Ishikawa (cell line): ENCODE data around the gene TBC1D9.

Experiments used
- CEBPB ChIP-seq: IDR thresholded peaks from 2 replicates; pipeline ENCODE4 v1.6.1; 2012
- CREB1 ChIP-seq: IDR thresholded peaks from 2 replicates; pipeline ENCODE4 v1.6.1; 2012; ENCODE audit warnings: low read depth
- EGR1 ChIP-seq: IDR thresholded peaks from 2 replicates; pipeline ENCODE4 v1.6.1; 2012
- EP300 ChIP-seq: IDR thresholded peaks from 2 replicates; pipeline ENCODE4 v1.6.1; 2012; ENCODE audit warnings: borderline replicate concordance
- FOXM1 ChIP-seq: IDR thresholded peaks from 2 replicates; pipeline ENCODE4 v1.6.1; 2012; ENCODE audit warnings: low read depth, borderline replicate concordance
- NFIC ChIP-seq: IDR thresholded peaks from 2 replicates; pipeline ENCODE4 v1.6.1; 2012
- RAD21 ChIP-seq: IDR thresholded peaks from 2 replicates; pipeline ENCODE4 v1.6.1; 2012; ENCODE audit warnings: low read depth
- TAF1 ChIP-seq: IDR thresholded peaks from 2 replicates; pipeline ENCODE4 v1.6.1; 2012; ENCODE audit warnings: low read depth, mild to moderate bottlenecking
- TCF12 ChIP-seq: IDR thresholded peaks from 2 replicates; pipeline ENCODE4 v1.6.1; 2012; ENCODE audit warnings: low read depth
- TEAD4 ChIP-seq: IDR thresholded peaks from 2 replicates; pipeline ENCODE4 v1.6.1; 2012
- YY1 ChIP-seq: IDR thresholded peaks from 2 replicates; pipeline ENCODE4 v1.6.1; 2012; ENCODE audit warnings: low read depth
- ZBTB7A ChIP-seq: IDR thresholded peaks from 2 replicates; pipeline ENCODE4 v1.6.1; 2012; ENCODE audit warnings: low read depth
- TF ChIP-seq, protein P1 (sequence below): IDR thresholded peaks from 2 replicates; pipeline ENCODE4 v1.6.1; 2012
- TF ChIP-seq, protein P2 (sequence below): IDR thresholded peaks from 2 replicates; pipeline ENCODE4 v1.6.1; 2012
- TF ChIP-seq, protein P3 (sequence below): IDR thresholded peaks from 2 replicates; pipeline ENCODE4 v1.6.1; 2012; ENCODE audit warnings: low read depth, mild to moderate bottlenecking

Gene TBC1D9

DNA sequence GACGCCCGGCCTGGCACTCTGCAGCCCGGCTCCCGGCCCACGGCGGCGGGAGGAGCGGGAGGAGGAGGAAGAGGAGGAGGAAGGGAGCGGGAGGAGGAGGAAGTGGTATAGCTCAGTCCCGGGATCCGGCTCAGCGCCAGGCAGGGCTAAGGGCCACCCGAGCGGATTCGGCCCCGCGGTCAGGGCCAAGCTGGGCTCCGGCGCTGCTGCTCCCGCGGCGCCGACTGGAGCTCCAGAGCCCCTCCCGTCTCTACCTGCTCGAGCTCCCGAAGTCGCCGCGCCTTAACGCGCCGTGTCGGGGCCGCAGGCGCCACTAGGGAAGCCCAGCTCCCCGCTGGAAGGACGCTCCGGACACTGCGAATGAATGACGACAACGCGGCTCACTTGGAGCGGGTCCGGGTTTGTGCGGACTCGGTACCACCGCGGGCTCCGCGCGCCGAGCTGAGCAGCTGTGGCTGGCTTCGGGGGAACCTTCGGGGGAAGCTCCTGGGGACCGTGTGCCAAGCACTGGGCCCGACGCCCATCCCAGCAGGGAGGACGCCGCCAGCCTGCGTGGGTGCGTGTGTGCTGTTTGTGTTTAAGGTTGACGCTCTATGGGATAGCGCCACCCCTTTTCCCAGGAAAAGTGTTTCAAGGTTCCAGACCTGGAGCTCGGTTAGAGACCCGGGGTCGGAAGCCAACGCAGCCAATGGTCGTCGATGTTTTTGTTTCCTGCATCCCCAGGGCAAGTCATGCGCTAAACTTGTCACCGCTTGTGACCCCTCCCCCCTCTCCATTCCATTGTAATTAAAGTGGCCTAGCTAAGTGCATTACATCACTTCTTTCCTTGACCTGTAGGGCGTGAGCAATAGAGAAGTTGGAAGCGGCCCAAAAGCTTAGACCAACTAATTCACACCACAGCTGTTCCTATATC lies at the start of gene TBC1D9:
Gene TBC1D9, minus strand, starts transcription at position 67 of the 913 bp plus-strand sequence. CDS start 340 bp downstream, outside the sequence.
- no peak; the same call in none of the 2 replicates for TF ChIP-seq YY1
- TF ChIP-seq TEAD4, result peak; percentile 66
- TF ChIP-seq EP300, result 0 out of 2 replicates have a peak, but pooled peaks have one; percentile 14
- peak; percentile 66; the same call in 1 of the 2 replicates for TF ChIP-seq CEBPB
- TF ChIP-seq NFIC, result peak; percentile 79
- no peak; the same call in none of the 2 replicates for TF ChIP-seq TCF12
- no peak; the same call in 1 of the 2 replicates for TF ChIP-seq RAD21
- TF ChIP-seq, protein P1, sequence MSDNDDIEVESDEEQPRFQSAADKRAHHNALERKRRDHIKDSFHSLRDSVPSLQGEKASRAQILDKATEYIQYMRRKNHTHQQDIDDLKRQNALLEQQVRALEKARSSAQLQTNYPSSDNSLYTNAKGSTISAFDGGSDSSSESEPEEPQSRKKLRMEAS, result peak; percentile 79
- TF ChIP-seq, protein P2, sequence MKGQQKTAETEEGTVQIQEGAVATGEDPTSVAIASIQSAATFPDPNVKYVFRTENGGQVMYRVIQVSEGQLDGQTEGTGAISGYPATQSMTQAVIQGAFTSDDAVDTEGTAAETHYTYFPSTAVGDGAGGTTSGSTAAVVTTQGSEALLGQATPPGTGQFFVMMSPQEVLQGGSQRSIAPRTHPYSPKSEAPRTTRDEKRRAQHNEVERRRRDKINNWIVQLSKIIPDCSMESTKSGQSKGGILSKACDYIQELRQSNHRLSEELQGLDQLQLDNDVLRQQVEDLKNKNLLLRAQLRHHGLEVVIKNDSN, result peak; percentile 43; the same call in 1 of the 2 replicates
- peak; percentile 43; the same call in 1 of the 2 replicates for TF ChIP-seq FOXM1
- TF ChIP-seq TAF1, result peak; percentile 59
- TF ChIP-seq, protein P3, sequence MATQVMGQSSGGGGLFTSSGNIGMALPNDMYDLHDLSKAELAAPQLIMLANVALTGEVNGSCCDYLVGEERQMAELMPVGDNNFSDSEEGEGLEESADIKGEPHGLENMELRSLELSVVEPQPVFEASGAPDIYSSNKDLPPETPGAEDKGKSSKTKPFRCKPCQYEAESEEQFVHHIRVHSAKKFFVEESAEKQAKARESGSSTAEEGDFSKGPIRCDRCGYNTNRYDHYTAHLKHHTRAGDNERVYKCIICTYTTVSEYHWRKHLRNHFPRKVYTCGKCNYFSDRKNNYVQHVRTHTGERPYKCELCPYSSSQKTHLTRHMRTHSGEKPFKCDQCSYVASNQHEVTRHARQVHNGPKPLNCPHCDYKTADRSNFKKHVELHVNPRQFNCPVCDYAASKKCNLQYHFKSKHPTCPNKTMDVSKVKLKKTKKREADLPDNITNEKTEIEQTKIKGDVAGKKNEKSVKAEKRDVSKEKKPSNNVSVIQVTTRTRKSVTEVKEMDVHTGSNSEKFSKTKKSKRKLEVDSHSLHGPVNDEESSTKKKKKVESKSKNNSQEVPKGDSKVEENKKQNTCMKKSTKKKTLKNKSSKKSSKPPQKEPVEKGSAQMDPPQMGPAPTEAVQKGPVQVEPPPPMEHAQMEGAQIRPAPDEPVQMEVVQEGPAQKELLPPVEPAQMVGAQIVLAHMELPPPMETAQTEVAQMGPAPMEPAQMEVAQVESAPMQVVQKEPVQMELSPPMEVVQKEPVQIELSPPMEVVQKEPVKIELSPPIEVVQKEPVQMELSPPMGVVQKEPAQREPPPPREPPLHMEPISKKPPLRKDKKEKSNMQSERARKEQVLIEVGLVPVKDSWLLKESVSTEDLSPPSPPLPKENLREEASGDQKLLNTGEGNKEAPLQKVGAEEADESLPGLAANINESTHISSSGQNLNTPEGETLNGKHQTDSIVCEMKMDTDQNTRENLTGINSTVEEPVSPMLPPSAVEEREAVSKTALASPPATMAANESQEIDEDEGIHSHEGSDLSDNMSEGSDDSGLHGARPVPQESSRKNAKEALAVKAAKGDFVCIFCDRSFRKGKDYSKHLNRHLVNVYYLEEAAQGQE, result no peak
- TF ChIP-seq CREB1, result no peak; the same call in 1 of the 2 replicates
- TF ChIP-seq ZBTB7A, result no peak
- TF ChIP-seq EGR1, result peak; percentile 79

DNA sequence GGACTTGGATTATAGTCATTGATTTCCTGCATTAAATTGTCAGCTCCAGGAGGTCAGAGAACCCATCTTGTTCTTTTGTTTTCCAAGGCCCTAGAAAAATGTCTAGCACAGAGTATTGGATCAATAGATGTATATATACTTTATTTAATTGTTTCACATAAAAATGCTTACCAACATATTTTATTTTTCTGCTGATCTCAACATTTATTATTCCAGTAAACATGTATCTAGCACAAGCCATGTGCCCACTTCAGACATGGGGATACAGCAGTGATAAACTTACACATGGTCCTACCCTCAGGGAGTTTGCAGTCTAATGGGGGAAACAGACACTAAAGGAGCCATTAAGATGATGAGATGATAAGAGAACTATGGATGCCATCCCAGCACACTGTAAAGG lies 49.1 kb upstream of the TBC1D9 start:
- no peak for TF ChIP-seq CREB1
- TF ChIP-seq EP300, result no peak
- TF ChIP-seq YY1, result no peak
- TF ChIP-seq EGR1, result no peak
- TF ChIP-seq NFIC, result no peak
- TF ChIP-seq CEBPB, result no peak
- TF ChIP-seq FOXM1, result no peak
- TF ChIP-seq, protein P2, result no peak
- no peak for TF ChIP-seq RAD21
- no peak for TF ChIP-seq TCF12
- TF ChIP-seq, protein P1, result no peak
- no peak for TF ChIP-seq TAF1
- no peak for TF ChIP-seq ZBTB7A
- no peak for TF ChIP-seq TEAD4
- TF ChIP-seq, protein P3, result no peak

DNA sequence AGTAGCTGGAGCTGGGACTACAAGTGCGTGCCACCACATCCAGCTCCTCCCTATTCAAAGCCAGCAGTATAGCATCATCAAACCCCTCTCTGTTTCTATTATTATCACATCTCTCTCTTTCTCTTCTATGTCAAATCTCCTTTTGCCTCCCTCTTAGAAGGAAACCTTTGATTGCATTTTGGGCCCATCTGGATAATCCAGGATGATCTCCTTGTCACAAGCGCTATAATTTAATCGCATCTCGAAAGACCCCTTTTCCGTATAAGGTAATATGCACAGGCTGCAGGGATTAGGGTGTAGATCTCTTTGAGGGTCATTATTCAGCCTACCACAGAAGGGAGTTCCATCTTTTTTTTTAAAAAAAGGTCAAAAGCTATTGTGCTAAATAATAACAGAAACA lies 46.4 kb upstream of the TBC1D9 start:
- TF ChIP-seq TAF1 (no peak), ZBTB7A (no peak)

DNA sequence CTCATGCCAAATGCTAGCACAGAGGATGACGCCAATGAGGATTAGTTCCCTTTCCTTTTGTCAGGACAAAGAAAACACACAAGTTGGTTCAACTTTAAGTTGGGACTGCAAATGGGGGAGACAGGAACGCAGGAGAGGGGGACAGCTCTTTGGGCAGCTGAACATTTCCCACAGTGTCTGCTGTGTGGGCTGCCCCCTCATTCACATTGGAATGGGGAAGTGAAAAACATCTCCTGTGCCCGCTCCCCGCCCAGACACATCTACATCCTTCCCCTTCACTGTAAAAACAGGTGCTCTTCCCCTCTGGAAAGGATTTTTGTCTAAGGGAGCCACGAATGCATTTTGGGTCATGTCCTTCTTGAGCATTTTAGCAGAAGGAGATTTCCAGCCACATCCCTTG lies 44.5 kb upstream of the TBC1D9 start:
- TF ChIP-seq, protein P3, result no peak
- no peak for TF ChIP-seq EGR1
- no peak for TF ChIP-seq FOXM1
- no peak for TF ChIP-seq CEBPB
- TF ChIP-seq ZBTB7A, result no peak
- TF ChIP-seq YY1, result no peak
- no peak for TF ChIP-seq TAF1
- TF ChIP-seq RAD21, result no peak
- TF ChIP-seq CREB1, result no peak
- TF ChIP-seq, protein P1, result no peak
- TF ChIP-seq, protein P2, result no peak
- TF ChIP-seq EP300, result no peak
- no peak for TF ChIP-seq TCF12
- no peak for TF ChIP-seq TEAD4
- TF ChIP-seq NFIC, result no peak
